ENCODE results near the gene ADGRB2. TPM values are rescaled to one million over a fixed set of nuclear protein-coding genes. Genes with fewer than 3 reads are reported as not detected.

The ADGRB2 gene
- total and polyA plus RNA-seq, 2 experiments from 2014 or later, result 0.51 to 3.6 TPM

- WGBS, 2 experiments (ENCODE audit: low coverage in 1 of 2, low lambda C conversion rate in 2 of 2, missing lambda C conversion rate in 2 of 2), result 79 to 82% methylated on average over 7 of the region's 7 CpGs
- Histone ChIP-seq H3K9me2 (ENCODE audit: insufficient read depth) (no peaks in the 10 kb centered on the region), H3K27me3 (replicated peaks; ENCODE audit: insufficient read depth) (peaks cover 7% of the 10 kb centered on the region), H3K36me3 (ENCODE audit: low read depth) (no peaks in the 10 kb centered on the region), H3K4me2 (ENCODE audit: unreplicated experiment) (no peak overlapping the region), H2AFZ (no peak overlapping the region), H3K9ac (no peak overlapping the region), H3K4me3 (no peak overlapping the region), H3K4me1 (ENCODE audit: insufficient read depth) (no peaks in the 10 kb centered on the region), H3K9me3 (ENCODE audit: low read depth) (no peaks in the 10 kb centered on the region), H3F3A (ENCODE audit: insufficient read depth) (no peaks in the 10 kb centered on the region), H3K27ac (no peak overlapping the region), H4K20me1 (ENCODE audit: insufficient read depth) (no peaks in the 10 kb centered on the region), H3K79me2 (ENCODE audit: insufficient read depth) (no peaks in the 10 kb centered on the region)
- TF ChIP-seq EZH2phosphoT487 (IDR thresholded peaks at IDR 0.05; ENCODE audit: insufficient read depth, low read depth) (no peak), EZH2 (IDR thresholded peaks at IDR 0.05; ENCODE audit: insufficient read depth, poor library complexity, severe bottlenecking) (no peak)
- DNase-seq, result no peak
- in situ Hi-C loops (cut with MboI), result no loop called here
Observed at GRCh38 chr1:31767225-31767624, 3.1 kb upstream of the ADGRB2 start.

GRCh38 chr1:31765516-31765915, 1.4 kb upstream of the ADGRB2 start:
- Histone ChIP-seq H3K9ac (no peak overlapping the region), H3K4me2 (ENCODE audit: unreplicated experiment) (no peak overlapping the region), H3F3A (ENCODE audit: insufficient read depth) (no peaks in the 10 kb centered on the region), H3K36me3 (ENCODE audit: low read depth) (no peaks in the 10 kb centered on the region), H3K9me2 (ENCODE audit: insufficient read depth) (no peaks in the 10 kb centered on the region), H3K27me3 (replicated peaks; ENCODE audit: insufficient read depth) (no peaks in the 10 kb centered on the region; the same call in 1 of the 2 replicates), H3K79me2 (ENCODE audit: insufficient read depth) (no peaks in the 10 kb centered on the region), H3K4me3 (no peak overlapping the region), H4K20me1 (ENCODE audit: insufficient read depth) (no peaks in the 10 kb centered on the region), H3K9me3 (ENCODE audit: low read depth) (no peaks in the 10 kb centered on the region), H2AFZ (no peak overlapping the region), H3K27ac (no peak overlapping the region), H3K4me1 (ENCODE audit: insufficient read depth) (peaks cover 8% of the 10 kb centered on the region)
- no peak for DNase-seq
- 84 to 90% methylated on average over 6 of the region's 6 CpGs for WGBS, 2 experiments (ENCODE audit: low coverage in 1 of 2, low lambda C conversion rate in 2 of 2, missing lambda C conversion rate in 2 of 2)
- TF ChIP-seq EZH2phosphoT487 (IDR thresholded peaks at IDR 0.05; ENCODE audit: insufficient read depth, low read depth), result no peak
- in situ Hi-C loops (cut with MboI), result no loop called here

- peaks cover 8% of the 10 kb centered on the region for H3K4me1 ChIP-seq (ENCODE audit: insufficient read depth)
- no peak for TF ChIP-seq EZH2phosphoT487 (IDR thresholded peaks at IDR 0.05; ENCODE audit: insufficient read depth, low read depth)
- no peak for TF ChIP-seq EZH2 (IDR thresholded peaks at IDR 0.05; ENCODE audit: insufficient read depth, poor library complexity, severe bottlenecking)
- H3K4me3 ChIP-seq, result no peak overlapping the region
- no peaks in the 10 kb centered on the region; the same call in 1 of the 2 replicates for H3K27me3 ChIP-seq (replicated peaks; ENCODE audit: insufficient read depth)
- in situ Hi-C loops (cut with MboI), result no loop called here
- 60 to 76% methylated on average over 5 of the region's 5 CpGs for WGBS, 2 experiments (ENCODE audit: low coverage in 1 of 2, low lambda C conversion rate in 2 of 2, missing lambda C conversion rate in 2 of 2)
- no peak overlapping the region for H2AFZ ChIP-seq
- H4K20me1 ChIP-seq (ENCODE audit: insufficient read depth), result no peaks in the 10 kb centered on the region
- H3K9ac ChIP-seq, result no peak overlapping the region
- H3K27ac ChIP-seq, result no peak overlapping the region
- DNase-seq, result peak; percentile 38
- H3K36me3 ChIP-seq (ENCODE audit: low read depth), result no peaks in the 10 kb centered on the region
- H3K79me2 ChIP-seq (ENCODE audit: insufficient read depth), result no peaks in the 10 kb centered on the region
- H3K4me2 ChIP-seq (ENCODE audit: unreplicated experiment), result no peak overlapping the region
- no peaks in the 10 kb centered on the region for H3F3A ChIP-seq (ENCODE audit: insufficient read depth)
- H3K9me2 ChIP-seq (ENCODE audit: insufficient read depth), result no peaks in the 10 kb centered on the region
- H3K9me3 ChIP-seq (ENCODE audit: low read depth), result no peaks in the 10 kb centered on the region
Observed at GRCh38 chr1:31765041-31765467, 914 bp upstream of the ADGRB2 start.

GRCh38 chr1:31763671-31764311, 349 bp downstream of the ADGRB2 start:
- peak; percentile 40 for DNase-seq
- TF ChIP-seq EZH2phosphoT487 (IDR thresholded peaks at IDR 0.05; ENCODE audit: insufficient read depth, low read depth) (no peak), EZH2 (IDR thresholded peaks at IDR 0.05; ENCODE audit: insufficient read depth, poor library complexity, severe bottlenecking) (no peak)
- Histone ChIP-seq H3K36me3 (ENCODE audit: low read depth) (no peaks in the 10 kb centered on the region), H4K20me1 (ENCODE audit: insufficient read depth) (no peaks in the 10 kb centered on the region), H3K9ac (0 out of 2 replicates have a peak overlapping the region, but pooled peaks have one; percentile 45), H3F3A (ENCODE audit: insufficient read depth) (no peaks in the 10 kb centered on the region), H3K4me3 (peak overlapping the region; percentile 78), H3K27me3 (replicated peaks; ENCODE audit: insufficient read depth) (no peaks in the 10 kb centered on the region; the same call in 1 of the 2 replicates), H3K79me2 (ENCODE audit: insufficient read depth) (no peaks in the 10 kb centered on the region), H2AFZ (peak overlapping the region; percentile 33), H3K9me3 (ENCODE audit: low read depth) (no peaks in the 10 kb centered on the region), H3K4me1 (ENCODE audit: insufficient read depth) (peaks cover 8% of the 10 kb centered on the region), H3K9me2 (ENCODE audit: insufficient read depth) (no peaks in the 10 kb centered on the region), H3K4me2 (ENCODE audit: unreplicated experiment) (peak overlapping the region; percentile 85), H3K27ac (no peak overlapping the region)
- WGBS, 2 experiments (ENCODE audit: low coverage in 1 of 2, low lambda C conversion rate in 2 of 2, missing lambda C conversion rate in 2 of 2), result 1 to 2% methylated on average over 38 to 63 of the region's 93 CpGs
- in situ Hi-C loops (cut with MboI), result no loop called here

Measured in GM23248 (cell line).